ENCODE measurements around the gene KRTAP17-1.
"Not testable (repeated sequence)": the region's sequence is repeated elsewhere in the genome, so short reads cannot be mapped to it uniquely, and the experiment has no call there.

KRTAP17-1 gene

DNA sequence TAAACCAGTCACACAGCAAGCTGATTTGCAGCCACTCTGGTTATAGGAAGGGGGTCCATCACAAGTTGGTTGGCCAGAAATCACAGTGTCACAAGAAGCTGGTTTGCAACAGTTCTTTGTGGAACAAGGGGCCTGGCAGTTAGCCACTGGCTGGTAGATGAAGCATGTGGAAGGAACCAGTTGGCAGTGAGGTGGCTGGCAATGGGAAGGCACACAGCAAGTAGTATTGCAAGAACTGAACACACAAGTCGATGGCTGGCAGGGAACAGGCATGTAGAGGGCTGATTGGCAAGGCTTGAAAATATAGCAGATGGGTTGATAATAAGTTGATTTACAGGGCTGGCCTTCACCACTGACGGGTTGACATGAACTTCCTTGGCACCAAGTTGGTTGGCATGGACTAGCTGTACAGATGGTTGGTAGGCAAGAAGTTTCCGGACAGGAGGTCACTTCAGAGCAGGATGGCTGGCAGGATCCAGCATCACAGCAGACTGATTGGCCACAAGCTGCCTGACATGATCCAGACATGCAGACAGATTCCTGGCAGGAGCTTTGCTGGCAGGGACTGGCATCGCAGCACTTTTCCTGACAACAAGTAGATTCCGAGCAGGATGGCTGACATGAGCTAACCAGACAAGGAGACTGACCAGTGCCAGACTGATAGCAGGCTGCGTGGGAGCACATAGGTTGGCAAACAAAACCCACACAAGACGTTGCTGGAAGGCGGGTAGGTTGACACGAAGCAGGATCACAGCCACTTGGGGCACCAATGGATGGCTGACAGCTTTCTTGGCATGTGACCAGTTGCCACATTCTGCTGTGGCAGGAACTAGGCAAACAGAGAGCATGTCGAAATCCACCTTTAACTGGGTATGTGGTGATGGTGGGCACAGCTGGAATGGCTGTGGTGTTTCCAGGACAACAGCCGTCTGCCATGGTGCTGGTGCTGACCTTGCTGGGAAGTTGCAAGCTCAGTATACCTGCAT lies 13.3 kb downstream of the KRTAP17-1 start, which contains the start of gene KRTAP29-1:
TSS of gene KRTAP29-1 (minus strand) at position 936 of the 986 bp plus-strand sequence. CDS start at position 936, 0 bp downstream.
- no peak for DNase-seq

DNA sequence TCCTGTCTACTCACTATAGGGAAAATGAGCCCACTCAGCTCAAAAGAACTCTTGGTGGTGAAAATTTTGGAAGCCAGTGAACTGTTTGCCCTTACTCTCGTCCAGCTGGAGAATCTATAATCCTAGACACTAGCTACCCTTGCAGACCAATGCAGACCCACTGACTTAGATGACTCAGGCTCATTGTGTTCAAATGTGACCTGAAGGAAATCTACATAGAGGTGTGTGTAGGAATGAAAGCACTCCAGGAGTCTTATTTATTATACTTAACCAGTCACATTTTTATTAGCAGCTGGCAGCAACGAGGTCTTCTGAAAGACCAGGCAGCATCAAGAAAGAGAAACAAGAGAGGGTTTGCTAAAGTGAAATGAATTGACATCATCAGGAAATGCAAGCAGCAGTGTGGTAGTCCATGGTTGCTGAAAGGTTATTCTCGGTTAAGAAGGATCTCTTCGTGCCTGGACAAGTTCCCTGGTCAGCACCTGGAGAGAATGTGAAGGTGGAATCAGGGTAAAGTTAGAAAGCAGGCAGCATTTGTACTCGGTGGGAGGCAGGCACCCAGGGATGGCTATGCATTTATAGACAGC lies 14.2 kb downstream of the KRTAP17-1 start:
- no peak for DNase-seq

DNA sequence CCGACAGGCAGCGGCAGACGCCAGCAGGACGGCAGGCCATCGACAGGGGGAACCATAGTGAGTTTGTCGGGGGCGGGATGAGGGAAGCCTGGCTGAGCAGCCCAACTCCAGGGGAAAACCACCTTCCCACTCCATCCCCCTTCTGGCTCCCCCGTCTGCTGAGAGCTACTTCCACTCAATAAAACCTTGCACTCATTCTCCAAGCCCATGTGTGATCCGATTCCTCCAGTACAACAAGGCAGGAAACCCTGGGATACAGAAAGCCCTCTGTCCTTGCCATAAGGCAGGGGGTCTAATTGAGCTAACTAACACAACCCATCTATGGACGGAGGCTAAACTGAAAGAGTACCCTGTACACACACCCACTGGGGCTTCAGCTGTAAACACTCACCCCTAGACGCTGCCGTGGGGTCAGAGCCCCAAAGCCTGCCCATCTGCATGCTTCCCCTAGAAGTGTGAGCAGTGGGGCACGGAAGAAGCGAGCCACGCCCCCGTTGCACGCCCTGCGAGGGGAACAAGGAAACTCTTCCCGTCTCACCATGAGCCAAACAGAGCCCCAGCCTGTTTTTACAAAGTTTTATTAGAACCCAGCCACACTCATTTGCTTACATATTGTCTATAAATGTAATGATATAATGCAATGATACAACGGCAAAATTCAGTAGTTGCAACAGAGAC lies 16.9 kb downstream of the KRTAP17-1 start:
- DNase-seq, result no peak

DNA sequence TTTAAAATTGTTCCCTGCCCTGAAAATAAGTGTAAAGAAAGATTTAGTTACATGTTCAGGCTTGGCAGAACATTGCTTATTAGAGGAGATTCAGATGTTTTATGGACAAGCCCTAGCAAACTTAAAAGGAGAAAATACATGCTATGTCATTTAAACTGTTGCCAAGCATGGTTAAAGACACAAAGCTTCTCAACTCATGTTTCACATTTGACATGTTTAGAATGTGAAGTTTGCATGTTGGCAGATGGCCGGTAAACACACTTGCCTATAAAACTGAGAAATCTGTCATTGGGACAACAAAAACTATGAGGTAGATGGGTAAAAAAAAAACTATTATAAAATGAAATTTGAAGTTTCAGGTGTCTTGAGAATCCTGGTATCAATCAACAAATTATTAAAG lies 18.7 kb downstream of the KRTAP17-1 start:
- DNase-seq, result no peak

DNA sequence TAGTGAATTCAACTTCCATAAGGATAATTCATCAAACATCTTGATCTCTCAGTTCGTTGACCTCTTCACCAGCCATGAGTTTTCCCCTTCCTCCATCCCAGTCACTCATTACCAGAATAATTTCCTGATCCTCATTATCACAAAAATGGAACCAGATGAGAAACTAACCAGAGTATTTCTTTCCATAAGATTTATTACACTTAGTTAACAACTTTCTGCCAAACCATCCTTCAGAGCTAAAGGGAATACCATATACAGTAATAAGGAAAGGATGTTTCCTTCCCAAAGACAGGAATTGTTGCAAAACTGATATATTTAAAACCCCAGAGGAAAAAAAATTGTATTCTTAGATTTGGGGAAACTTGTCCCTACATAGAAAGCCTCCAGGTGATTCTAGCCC lies 21.5 kb downstream of the KRTAP17-1 start:
- DNase-seq, result no peak

DNA sequence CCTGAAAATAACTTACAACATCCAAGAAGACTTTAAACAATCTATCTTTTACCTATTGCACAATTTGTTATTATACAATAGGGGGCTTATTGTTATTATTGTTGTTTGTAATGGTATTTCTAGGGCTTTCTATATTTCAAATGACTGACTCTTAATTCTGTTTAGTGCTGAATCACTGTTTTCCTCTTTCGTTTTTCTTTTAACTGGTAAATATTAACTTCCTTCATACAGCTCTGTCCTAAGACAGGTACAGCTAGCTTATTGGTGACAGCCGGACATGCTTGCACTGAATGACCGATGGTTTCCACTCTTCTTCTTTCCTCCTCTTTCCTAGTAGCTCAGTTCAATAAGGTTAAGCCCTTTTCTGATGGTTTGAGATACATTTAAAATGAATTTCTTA lies 28.5 kb downstream of the KRTAP17-1 start:
- no peak for DNase-seq

DNA sequence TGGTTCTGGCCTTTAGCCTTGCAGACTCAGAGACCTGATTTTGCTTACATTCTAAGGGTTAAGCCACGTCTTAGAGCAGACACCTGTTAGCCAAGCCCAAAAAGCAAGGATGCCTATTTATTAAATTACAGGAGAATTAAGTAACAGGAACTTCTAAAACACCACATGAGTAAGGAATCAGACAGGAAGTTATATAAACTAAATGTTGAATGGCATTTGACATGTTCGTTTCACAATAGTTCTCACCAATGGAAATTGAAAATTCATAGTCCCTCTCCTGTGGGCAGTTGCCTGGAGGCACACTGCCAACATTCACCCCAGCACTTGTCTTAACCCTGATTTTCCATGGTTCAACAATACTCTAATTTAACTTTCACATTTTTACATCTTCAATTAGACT lies 31.0 kb downstream of the KRTAP17-1 start:
- no peak for DNase-seq

DNA sequence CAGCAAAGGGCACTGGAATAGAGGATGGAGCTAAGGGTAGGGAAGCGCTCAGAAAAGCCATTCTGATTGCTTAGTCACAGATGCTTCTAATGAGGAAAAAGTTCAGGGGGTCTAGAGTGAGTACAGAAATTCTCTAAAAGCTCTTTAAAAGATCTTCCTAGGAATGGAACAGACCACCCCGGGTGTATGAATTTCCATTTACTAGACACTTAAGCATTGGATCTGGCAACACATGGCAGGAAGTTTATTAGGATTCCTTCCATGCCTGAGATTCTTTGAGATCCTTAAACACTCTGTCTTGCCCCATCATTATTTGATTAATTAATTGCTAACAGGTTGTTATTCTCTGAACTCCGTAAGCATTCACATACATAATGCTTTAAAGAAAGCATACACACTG lies 31.5 kb downstream of the KRTAP17-1 start:
- no peak for DNase-seq

DNA sequence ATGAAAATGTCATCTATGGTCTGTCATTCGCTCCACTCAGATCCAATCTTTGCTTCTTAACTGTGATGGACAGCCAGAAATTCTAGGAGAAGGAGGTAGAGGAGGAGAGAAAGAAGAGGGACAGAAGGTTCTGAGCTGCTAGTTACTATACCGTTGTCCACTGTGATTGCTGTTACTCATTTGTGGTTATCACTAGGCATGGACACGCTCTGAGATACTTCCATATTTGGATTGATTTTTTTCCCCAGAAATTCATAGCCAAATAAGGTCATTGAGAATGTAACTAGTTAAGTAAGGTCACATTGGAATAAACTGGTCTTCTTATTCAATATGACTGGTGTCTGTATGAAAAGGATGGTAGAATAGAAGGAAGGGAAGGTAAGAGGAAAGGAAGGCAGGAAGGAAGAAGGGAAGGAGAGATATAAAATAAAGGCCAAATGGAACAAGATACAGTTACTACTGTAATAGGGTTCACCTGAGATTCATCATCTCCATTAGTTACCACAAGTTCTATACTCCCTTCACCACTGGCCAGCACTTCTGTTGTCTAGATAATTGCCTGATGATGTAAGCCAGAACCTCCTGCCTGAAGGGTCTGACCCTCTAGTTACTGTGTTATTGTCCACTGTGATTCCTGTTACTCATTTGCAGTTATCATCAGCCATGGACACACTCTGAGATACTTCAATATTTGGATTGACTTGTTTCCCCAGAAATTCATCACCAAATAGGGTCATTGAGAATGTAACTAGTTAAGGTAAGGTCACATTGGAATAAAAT lies 37.1 kb downstream of the KRTAP17-1 start:
- no peak for DNase-seq

DNA sequence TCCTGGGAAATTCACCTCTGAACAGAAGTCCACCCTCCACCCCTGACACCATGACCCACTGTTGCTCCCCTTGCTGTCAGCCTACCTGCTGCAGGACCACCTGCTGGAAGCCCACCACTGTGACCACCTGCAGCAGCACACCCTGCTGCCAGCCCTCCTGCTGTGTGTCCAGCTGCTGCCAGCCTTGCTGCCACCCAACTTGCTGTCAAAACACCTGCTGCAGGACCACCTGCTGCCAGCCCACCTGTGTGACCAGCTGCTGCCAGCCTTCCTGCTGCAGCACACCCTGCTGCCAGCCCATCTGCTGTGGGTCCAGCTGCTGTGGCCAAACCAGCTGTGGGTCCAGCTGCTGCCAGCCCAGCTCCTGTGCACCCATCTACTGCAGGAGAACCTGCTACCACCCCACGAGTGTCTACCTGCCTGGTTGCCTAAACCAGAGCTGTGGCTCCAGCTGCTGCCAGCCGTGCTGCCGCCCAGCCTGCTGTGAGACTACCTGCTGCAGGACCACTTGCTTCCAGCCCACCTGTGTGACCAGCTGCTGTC lies 39.8 kb downstream of the KRTAP17-1 start, which contains the start of gene KRTAP9-7:
TSS of gene KRTAP9-7 (plus strand) at position 51 of the 543 bp plus-strand sequence. CDS start at position 51, 0 bp downstream.
- DNase-seq, result not testable (repeated sequence)

DNA sequence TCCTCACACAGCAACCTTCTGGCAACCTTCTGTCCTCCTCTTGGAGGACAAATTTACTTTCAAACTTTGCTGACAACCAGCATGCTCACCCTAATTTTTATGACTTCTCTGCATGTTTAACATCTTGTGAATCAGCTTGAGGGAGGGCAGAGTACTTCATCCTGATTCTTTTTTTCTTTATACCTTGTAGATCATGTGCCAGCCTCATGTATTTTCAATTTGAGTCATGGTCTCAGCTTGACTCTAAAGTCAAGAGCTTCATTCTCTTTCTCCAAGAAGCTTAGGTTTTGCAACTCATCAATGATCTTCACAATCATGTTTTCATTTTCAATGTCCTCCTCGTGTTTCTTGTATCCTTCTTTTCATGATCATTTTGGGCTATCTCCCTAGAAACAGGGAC lies 43.7 kb downstream of the KRTAP17-1 start:
- DNase-seq, result no peak

DNA sequence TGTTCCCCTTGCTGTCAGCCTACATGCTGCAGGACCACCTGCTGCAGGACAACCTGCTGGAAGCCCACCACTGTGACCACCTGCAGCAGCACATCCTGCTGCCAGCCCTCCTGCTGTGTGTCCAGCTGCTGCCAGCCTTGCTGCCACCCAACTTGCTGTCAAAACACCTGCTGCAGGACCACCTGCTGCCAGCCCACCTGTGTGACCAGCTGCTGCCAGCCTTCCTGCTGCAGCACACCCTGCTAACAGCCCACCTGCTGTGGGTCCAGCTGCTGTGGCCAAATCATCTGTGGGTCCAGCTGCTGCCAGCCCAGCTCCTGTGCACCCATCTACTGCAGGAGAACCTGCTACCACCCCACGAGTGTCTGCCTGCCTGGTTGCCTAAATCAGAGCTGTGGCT lies 44.2 kb downstream of the KRTAP17-1 start:
- not testable (repeated sequence) for DNase-seq

DNA sequence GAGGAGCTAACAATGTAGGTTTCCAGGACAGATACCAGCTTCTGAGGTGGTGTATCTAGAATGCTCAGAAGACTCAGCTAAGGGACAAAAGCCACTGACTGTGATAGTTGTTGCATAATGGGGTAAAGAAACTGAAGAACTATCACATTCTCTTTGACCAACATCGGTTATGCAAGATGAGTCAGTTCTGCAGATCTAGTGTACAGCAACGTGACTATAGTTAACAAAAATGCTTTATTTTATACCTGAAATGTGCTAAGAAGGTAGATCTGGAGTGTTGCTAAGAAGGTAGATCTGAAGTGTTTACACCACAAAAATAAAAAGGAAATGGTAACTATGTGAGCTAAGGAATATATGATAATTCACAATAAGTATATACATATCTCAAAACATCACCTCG lies 47.8 kb downstream of the KRTAP17-1 start:
- no peak for DNase-seq

DNA sequence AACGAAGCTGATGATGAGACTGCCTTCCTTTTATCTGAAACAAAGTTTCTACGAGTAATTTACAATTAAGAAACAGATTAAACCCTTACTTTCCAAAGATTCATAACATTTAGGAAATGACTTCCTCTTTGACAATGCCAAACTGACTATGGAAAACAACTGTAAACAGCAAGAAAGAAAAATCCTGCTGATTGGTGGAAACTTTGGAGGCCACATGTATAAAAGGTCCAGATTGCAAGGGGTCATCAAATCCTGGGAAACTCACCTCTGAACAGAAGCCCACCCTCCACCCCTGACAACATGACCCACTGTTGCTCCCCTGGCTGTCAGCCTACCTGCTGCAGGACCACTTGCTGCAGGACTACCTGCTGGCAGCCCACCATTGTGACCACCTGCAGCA lies 50.4 kb downstream of the KRTAP17-1 start, which contains the start of gene KRTAP9-6:
TSS of gene KRTAP9-6 (plus strand) at position 301 of the 400 bp plus-strand sequence. CDS start at position 301, 0 bp downstream.
- no peak for DNase-seq
